GM18861 (cell line): ENCODE data around the gene LIMK1.

Experiments used
- ATAC-seq: cut with Tn5 transposase; IDR thresholded peaks from one replicate; pipeline ENCODE4 v1.9.1; 2021; ENCODE audit not compliant: unreplicated experiment

Gene LIMK1

GRCh38 chr7:74082770-74083116 is 861 bp upstream of the LIMK1 start:
- ATAC-seq: no peak

GRCh38 chr7:74083928-74084721 is 521 bp downstream of the LIMK1 start:
- peak; percentile 31 for ATAC-seq

GRCh38 chr7:74084722-74085578 is 1.3 kb downstream of the LIMK1 start:
- ATAC-seq: no peak

- ATAC-seq: no peak
These were observed 4.3 kb downstream of the LIMK1 start for GRCh38 chr7:74087791-74088453.

- ATAC-seq: peak; percentile 37
These were observed 8.8 kb downstream of the LIMK1 start for GRCh38 chr7:74092321-74092963.

GRCh38 chr7:74092964-74093471 is 9.4 kb downstream of the LIMK1 start:
- ATAC-seq: peak; percentile 51

- peak; percentile 3 for ATAC-seq
These were observed 10.1 kb downstream of the LIMK1 start for GRCh38 chr7:74093671-74094223.

- ATAC-seq: peak; percentile 35
These were observed 10.9 kb downstream of the LIMK1 start for GRCh38 chr7:74094224-74095101.

GRCh38 chr7:74095135-74095534 is 11.5 kb downstream of the LIMK1 start:
- ATAC-seq: no peak

GRCh38 chr7:74097937-74098614 is 14.5 kb downstream of the LIMK1 start:
- no peak for ATAC-seq

GRCh38 chr7:74099031-74099430 is 15.4 kb downstream of the LIMK1 start:
- no peak for ATAC-seq

- peak; percentile 84 for ATAC-seq
These were observed 17.6 kb downstream of the LIMK1 start for GRCh38 chr7:74101061-74101681.

GRCh38 chr7:74103219-74103772 is 19.7 kb downstream of the LIMK1 start:
- no peak for ATAC-seq

- ATAC-seq: no peak
These were observed 21.1 kb downstream of the LIMK1 start for GRCh38 chr7:74104702-74105101.

- no peak for ATAC-seq
These were observed 22.4 kb downstream of the LIMK1 start for GRCh38 chr7:74105992-74106391.

- ATAC-seq: no peak
These were observed 23.2 kb downstream of the LIMK1 start for GRCh38 chr7:74106846-74107245.

GRCh38 chr7:74115326-74115725 is 31.7 kb downstream of the LIMK1 start:
- no peak for ATAC-seq

GRCh38 chr7:74116356-74116755 is 32.8 kb downstream of the LIMK1 start:
- ATAC-seq: no peak
